Endothelial cell of umbilical vein (primary cell): ENCODE measurements around the gene PLCB4. TPM values are rescaled to one million over a fixed set of nuclear protein-coding genes. Genes with fewer than 3 reads are reported as not detected.

Source experiments
- BruUV-seq: library from RNA; stranded (reverse); fragments of 400-500 nt; replicated peaks from 2 replicates; lab custom pipeline; 2021; lab: Mats Ljungman, UMichigan
- CTCF ChIA-PET: fragments of 300-600, 350-600 bp; sonication (Branson Sonifier 250); formaldehyde crosslinking; loops from one replicate; lab custom pipeline; 2021; ENCODE audit warnings: antibody characterized with exemption, inconsistent platforms; lab: Charles Lee
- POLR2A ChIA-PET: fragments of 300-600, 350-600 bp; sonication (Branson Sonifier 250); formaldehyde crosslinking; loops from one replicate; lab custom pipeline; 2021; ENCODE audit warnings: antibody characterized with exemption, inconsistent platforms; lab: Charles Lee
- DNase-seq: peaks from one replicate; pipeline ENCODE4 v3.0.0-alpha.2; 2011; ENCODE audit warnings: low read depth, low spot score
- FAIRE-seq: peaks from 2 replicates; lab custom pipeline; 2011; peaks lifted over from hg19 to GRCh38; lab: Jason Lieb, UNC
- H2AFZ ChIP-seq: 2 replicates; pipeline ENCODE4 v1.6.0; 2012; ENCODE audit warnings: low read depth, low read length, control low read depth, inconsistent platforms
- H3K27ac ChIP-seq: 2 replicates; pipeline ENCODE4 v1.5.1; 2011; ENCODE audit warnings: low read depth, mild to moderate bottlenecking, control low read depth, low read length, moderate library complexity; ENCODE audit not compliant: insufficient read depth
- H3K27me3 ChIP-seq, 2 experiments: 2 replicates each; pipeline versions ENCODE4 v1.6.0 to v1.6.1; 2011; ENCODE audit warnings: low read length in 2 of 2, mixed read lengths in 1 of 2; ENCODE audit not compliant: control insufficient read depth in 2 of 2, insufficient read depth in 2 of 2
- H3K36me3 ChIP-seq, 2 experiments: 2 replicates in 1 of 2; 3 replicates in 1 of 2; pipeline ENCODE4 v1.5.1; 2011; ENCODE audit warnings: low read length in 2 of 2, mild to moderate bottlenecking in 1 of 2, moderate library complexity in 1 of 2; ENCODE audit not compliant: control insufficient read depth in 2 of 2, insufficient read depth in 2 of 2; ENCODE audit errors: extremely low read depth in 1 of 2
- H3K4me1 ChIP-seq: 3 replicates; pipeline ENCODE4 v1.5.1; 2011; ENCODE audit warnings: mild to moderate bottlenecking, low read length; ENCODE audit not compliant: control insufficient read depth, insufficient read depth; ENCODE audit errors: extremely low read depth
- H3K4me2 ChIP-seq: 2 replicates; pipeline ENCODE4 v1.6.1; 2011; ENCODE audit warnings: low read length, control low read depth, mixed read lengths; ENCODE audit not compliant: insufficient read depth
- H3K4me3 ChIP-seq, 3 experiments: fragments of 200-600 bp in 1 of 3; sonication (generic), shearing (Covaris generic) in 1 of 3; replicated peaks in 1 of 3; 2 replicates each; pipeline ENCODE4 v1.5.1; 2011 to 2016; ENCODE audit warnings: control low read depth in 3 of 3, low read length in 3 of 3, mild to moderate bottlenecking in 2 of 3, inconsistent platforms in 1 of 3, low read depth in 1 of 3, moderate library complexity in 1 of 3; ENCODE audit not compliant: insufficient read depth in 1 of 3
- H3K79me2 ChIP-seq: 2 replicates; pipeline ENCODE4 v1.6.0; 2012; ENCODE audit warnings: low read length, inconsistent platforms; ENCODE audit not compliant: control insufficient read depth, insufficient read depth
- H3K9ac ChIP-seq: replicated peaks from 2 replicates; pipeline ENCODE3; 2011; ENCODE audit warnings: low read length, control low read depth; ENCODE audit not compliant: insufficient read depth; ENCODE audit errors: extremely low read depth
- H3K9me1 ChIP-seq: replicated peaks from 3 replicates; pipeline ENCODE4 v1.6.0; 2011; ENCODE audit warnings: mild to moderate bottlenecking, low read length; ENCODE audit not compliant: control insufficient read depth, insufficient read depth; ENCODE audit errors: extremely low read depth
- H3K9me3 ChIP-seq: replicated peaks from 2 replicates; pipeline ENCODE4 v1.5.1; 2012; ENCODE audit warnings: low read length, inconsistent platforms; ENCODE audit not compliant: control insufficient read depth, insufficient read depth
- H4K20me1 ChIP-seq: replicated peaks from 2 replicates; pipeline ENCODE3; 2011; ENCODE audit warnings: mild to moderate bottlenecking, low read length; ENCODE audit not compliant: control insufficient read depth, insufficient read depth; ENCODE audit errors: extremely low read depth
- EZH2 ChIP-seq: IDR thresholded peaks from 2 replicates; pipeline ENCODE4 v1.6.1; 2012; ENCODE audit warnings: borderline replicate concordance, low read depth, mild to moderate bottlenecking, moderate library complexity, low read length, inconsistent platforms; ENCODE audit not compliant: severe bottlenecking
- FOS ChIP-seq: IDR thresholded peaks from 2 replicates; pipeline ENCODE4 v1.6.1; 2011; ENCODE audit warnings: mild to moderate bottlenecking, low read length, moderate library complexity, borderline replicate concordance; ENCODE audit not compliant: insufficient read depth
- GATA2 ChIP-seq: IDR thresholded peaks from 2 replicates; pipeline ENCODE4 v1.7.0; 2011; ENCODE audit warnings: low read depth, mild to moderate bottlenecking, moderate library complexity, mixed read lengths, low read length; ENCODE audit not compliant: insufficient read length, insufficient read depth
- JUN ChIP-seq: IDR thresholded peaks from 2 replicates; pipeline ENCODE4 v1.6.1; 2011; ENCODE audit warnings: borderline replicate concordance, low read depth; ENCODE audit not compliant: insufficient read length, insufficient read depth
- MYC ChIP-seq: IDR thresholded peaks from one replicate; pipeline ENCODE4 v1.6.1; 2011; ENCODE audit warnings: mild to moderate bottlenecking, low read depth, low read length
- POLR2A ChIP-seq: IDR thresholded peaks from 2 replicates; pipeline ENCODE4 v1.6.1; 2012; ENCODE audit warnings: low read depth, mild to moderate bottlenecking, control low read depth, low read length
- POLR2AphosphoS5 ChIP-seq: IDR thresholded peaks from 2 replicates; pipeline ENCODE4 v1.6.1; 2012; ENCODE audit warnings: low read depth, mild to moderate bottlenecking, control low read depth, low read length, moderate library complexity; ENCODE audit not compliant: insufficient read depth
- dilution Hi-C: fragments of 300-500 bp; cut with MboI; formaldehyde crosslinking; loops from one replicate; pipeline ENCODE4 v1.15.0; 2019; ENCODE audit warnings: low sequenced_read_pairs; ENCODE audit not compliant: extremely low pct_ligation_motif_present
- intact Hi-C: fragments of 100-400 bp; cut with micrococcal nuclease; formaldehyde crosslinking; loops from one replicate; pipeline ENCODE4 v1.10.0; 2022
- polyA plus RNA-seq, 4 experiments: library from polyadenylated mRNA; depleted of rRNA in 3 of 4; stranded (reverse) in 3 of 4; unstranded in 1 of 4; fragments of >200 nt; gene quantifications; 2 replicates each; pipeline versions ENCODE4 v1.2.1 to v1.2.3, GENCODE V29; 2011 to 2012; ENCODE audit warnings: missing spikeins in 1 of 4
- total RNA-seq: library from RNA; stranded (reverse); gene quantifications from 2 replicates; pipeline ENCODE4 v1.2.3, GENCODE V29; 2021
- TF ChIP-seq, protein P1 (sequence below): IDR thresholded peaks from 2 replicates; pipeline ENCODE4 v1.6.1; 2011; ENCODE audit not compliant: insufficient read depth, insufficient read length
- TF ChIP-seq, protein P2 (sequence below), 2 donors: IDR thresholded peaks; 1 replicate in 1 of 2; 2 replicates in 1 of 2; pipeline ENCODE4 v1.5.1; 2011; ENCODE audit warnings: low read length in 2 of 2, mild to moderate bottlenecking in 2 of 2, moderate library complexity in 2 of 2, control low read depth in 1 of 2, inconsistent platforms in 1 of 2, low read depth in 1 of 2; ENCODE audit not compliant: insufficient read depth in 1 of 2; ENCODE audit errors: extremely low read depth in 1 of 2

Gene PLCB4
- total and polyA plus RNA-seq, 2 donors (not counting 3 experiments of a cell fraction or from before 2014, with no cell fraction given): 0.37 to 1.7 TPM

DNA sequence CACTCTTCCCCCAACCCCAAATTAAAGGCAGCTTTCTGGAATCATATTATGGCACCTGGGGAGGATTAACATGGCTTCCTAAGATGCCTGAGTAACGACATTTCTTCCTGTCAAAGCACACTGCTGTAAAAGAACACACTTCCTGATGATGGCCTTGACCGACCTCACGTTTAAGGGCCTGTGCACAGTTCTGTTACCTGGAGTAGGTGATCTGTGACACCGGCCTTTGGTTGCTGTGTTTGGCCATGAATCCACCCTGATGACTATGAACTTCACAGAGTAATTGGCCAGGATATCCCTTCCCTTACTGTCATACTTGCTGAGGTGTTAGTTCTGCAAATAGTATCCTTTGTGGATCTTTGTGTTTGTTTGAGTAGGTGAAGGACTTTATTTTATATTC lies 45.8 kb downstream of the PLCB4 start:
- no peak for FAIRE-seq
- dilution Hi-C loops (no loop called here), intact Hi-C loops (no loop called here)
- Histone ChIP-seq H3K9ac (no peak overlapping the region), H3K36me3 (no peaks in the 10 kb centered on the region), H3K9me3 (no peaks in the 10 kb centered on the region), H2AFZ (no peak overlapping the region), H3K9me1 (no peaks in the 10 kb centered on the region), H3K4me1 (no peaks in the 10 kb centered on the region), H3K4me2 (no peak overlapping the region), H3K27ac (no peak overlapping the region), H3K79me2 (no peaks in the 10 kb centered on the region), H4K20me1 (no peaks in the 10 kb centered on the region), H3K4me3 (no peak overlapping the region), H3K27me3 (no peaks in the 10 kb centered on the region)
- DNase-seq: no peak
- POLR2A ChIA-PET: no interaction called here
- CTCF ChIA-PET: no interaction called here
- BruUV-seq: no TSS peak
- TF ChIP-seq, protein P1, sequence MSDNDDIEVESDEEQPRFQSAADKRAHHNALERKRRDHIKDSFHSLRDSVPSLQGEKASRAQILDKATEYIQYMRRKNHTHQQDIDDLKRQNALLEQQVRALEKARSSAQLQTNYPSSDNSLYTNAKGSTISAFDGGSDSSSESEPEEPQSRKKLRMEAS: no peak
- TF ChIP-seq JUN (no peak), EZH2 (no peak), MYC (no peak), POLR2A (no peak), POLR2AphosphoS5 (no peak), GATA2 (no peak), FOS (no peak)
- TF ChIP-seq, protein P2, sequence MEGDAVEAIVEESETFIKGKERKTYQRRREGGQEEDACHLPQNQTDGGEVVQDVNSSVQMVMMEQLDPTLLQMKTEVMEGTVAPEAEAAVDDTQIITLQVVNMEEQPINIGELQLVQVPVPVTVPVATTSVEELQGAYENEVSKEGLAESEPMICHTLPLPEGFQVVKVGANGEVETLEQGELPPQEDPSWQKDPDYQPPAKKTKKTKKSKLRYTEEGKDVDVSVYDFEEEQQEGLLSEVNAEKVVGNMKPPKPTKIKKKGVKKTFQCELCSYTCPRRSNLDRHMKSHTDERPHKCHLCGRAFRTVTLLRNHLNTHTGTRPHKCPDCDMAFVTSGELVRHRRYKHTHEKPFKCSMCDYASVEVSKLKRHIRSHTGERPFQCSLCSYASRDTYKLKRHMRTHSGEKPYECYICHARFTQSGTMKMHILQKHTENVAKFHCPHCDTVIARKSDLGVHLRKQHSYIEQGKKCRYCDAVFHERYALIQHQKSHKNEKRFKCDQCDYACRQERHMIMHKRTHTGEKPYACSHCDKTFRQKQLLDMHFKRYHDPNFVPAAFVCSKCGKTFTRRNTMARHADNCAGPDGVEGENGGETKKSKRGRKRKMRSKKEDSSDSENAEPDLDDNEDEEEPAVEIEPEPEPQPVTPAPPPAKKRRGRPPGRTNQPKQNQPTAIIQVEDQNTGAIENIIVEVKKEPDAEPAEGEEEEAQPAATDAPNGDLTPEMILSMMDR (IDR thresholded peaks at IDR 0.05; ENCODE audit: extremely low read depth in 1 of 2, insufficient read depth in 1 of 2, low read depth in 1 of 2, low read length in 2 of 2): no peak
